HG03469 (cell line): ENCODE data around the gene EIF3K.
"Not testable (repeated sequence)": the region's sequence is repeated elsewhere in the genome, so short reads cannot be mapped to it uniquely, and the experiment has no call there.

Experiments
- ATAC-seq: cut with Tn5 transposase; IDR thresholded peaks from one replicate; pipeline ENCODE4 v1.9.1; 2021; ENCODE audit warnings: mild to moderate bottlenecking, moderate library complexity, moderate number of reproducible peaks; ENCODE audit not compliant: unreplicated experiment

Gene EIF3K

GRCh38 chr19:38618590-38619360 lies at the start of gene EIF3K:
TSS of gene EIF3K (plus strand) at chr19:38619188. CDS start at chr19:38619269, 81 bp downstream.
- peak; percentile 37 for ATAC-seq

GRCh38 chr19:38569368-38569983 lies 49.5 kb upstream of the EIF3K start:
- ATAC-seq, result no peak

GRCh38 chr19:38571682-38572081 lies 47.3 kb upstream of the EIF3K start:
- no peak for ATAC-seq

- ATAC-seq, result no peak
These were observed 41.2 kb upstream of the EIF3K start for GRCh38 chr19:38577826-38578225.

- not testable (repeated sequence) for ATAC-seq
These were observed 39.7 kb upstream of the EIF3K start for GRCh38 chr19:38579304-38579703.

- ATAC-seq, result no peak
These were observed 38.9 kb upstream of the EIF3K start for GRCh38 chr19:38580080-38580479.

GRCh38 chr19:38583219-38583984 lies 35.6 kb upstream of the EIF3K start:
- no peak for ATAC-seq

- ATAC-seq, result no peak
These were observed 35.0 kb upstream of the EIF3K start for GRCh38 chr19:38583985-38584305.

GRCh38 chr19:38587562-38587961 lies 31.4 kb upstream of the EIF3K start:
- ATAC-seq, result no peak

- no peak for ATAC-seq
These were observed 30.9 kb upstream of the EIF3K start for GRCh38 chr19:38588041-38588440.

- ATAC-seq, result no peak
These were observed 26.0 kb upstream of the EIF3K start for GRCh38 chr19:38592940-38593339.

- ATAC-seq, result no peak
These were observed 22.7 kb upstream of the EIF3K start for GRCh38 chr19:38596057-38596981.

- ATAC-seq, result no peak
These were observed 21.9 kb upstream of the EIF3K start for GRCh38 chr19:38597075-38597474.

- no peak for ATAC-seq
These were observed 19.3 kb upstream of the EIF3K start for GRCh38 chr19:38599722-38600121.

- not testable (repeated sequence) for ATAC-seq
These were observed 16.1 kb upstream of the EIF3K start for GRCh38 chr19:38602856-38603255.

GRCh38 chr19:38606131-38606530 lies 12.9 kb upstream of the EIF3K start:
- ATAC-seq, result no peak

GRCh38 chr19:38614289-38614688 lies 4.7 kb upstream of the EIF3K start:
- no peak for ATAC-seq

GRCh38 chr19:38615007-38615581 lies 3.9 kb upstream of the EIF3K start:
- no peak for ATAC-seq

GRCh38 chr19:38616265-38616664 lies 2.7 kb upstream of the EIF3K start:
- ATAC-seq, result no peak

- ATAC-seq, result no peak
These were observed 1.7 kb upstream of the EIF3K start for GRCh38 chr19:38617283-38617763.
